A172 (cell line): ENCODE data around the gene PCSK7. TPM values are rescaled to one million over a fixed set of nuclear protein-coding genes. Genes with fewer than 3 reads are reported as not detected.
"Not testable (repeated sequence)": the region's sequence is repeated elsewhere in the genome, so short reads cannot be mapped to it uniquely, and the experiment has no call there.

Experiments
- DNase-seq: peaks from one replicate; pipeline ENCODE4 v3.0.0-alpha.2; 2015; ENCODE audit warnings: low spot score
- total RNA-seq: library from RNA; depleted of rRNA; stranded (reverse); fragments of >200 nt; shearing (Covaris generic); gene quantifications from 2 replicates; pipeline ENCODE4 v1.2.3, GENCODE V29; 2014

PCSK7 gene
- total RNA-seq, 1 experiment from 2014 or later = 24.1 TPM

GRCh38 chr11:117183724-117184349, 48.0 kb downstream of the PCSK7 start:
- DNase-seq = no peak

- DNase-seq = not testable (repeated sequence)
Measured at GRCh38 chr11:117183178-117183577, 48.7 kb downstream of the PCSK7 start.

- DNase-seq = no peak
Measured at GRCh38 chr11:117182551-117182935, 49.3 kb downstream of the PCSK7 start.

- DNase-seq = no peak
Measured at GRCh38 chr11:117181586-117182550, 50.0 kb downstream of the PCSK7 start.

GRCh38 chr11:117180661-117181585, 51.0 kb downstream of the PCSK7 start:
- DNase-seq = no peak

- DNase-seq = no peak
Measured at GRCh38 chr11:117180020-117180419, 51.9 kb downstream of the PCSK7 start.

- DNase-seq = no peak
Measured at GRCh38 chr11:117179048-117179999, 52.5 kb downstream of the PCSK7 start.

GRCh38 chr11:117178210-117179034, 53.5 kb downstream of the PCSK7 start, which contains the start of gene SIDT2:
SIDT2 (plus strand) TSS chr11:117178743; CDS start chr11:117179264, 521 bp downstream.
- peak; percentile 64 for DNase-seq

- DNase-seq = no peak
Measured at GRCh38 chr11:117177534-117178209, 54.2 kb downstream of the PCSK7 start.

GRCh38 chr11:117176186-117176585, 55.7 kb downstream of the PCSK7 start:
- DNase-seq = no peak

- no peak for DNase-seq
Measured at GRCh38 chr11:117175781-117176180, 56.1 kb downstream of the PCSK7 start.

GRCh38 chr11:117175104-117175503, 56.8 kb downstream of the PCSK7 start:
- no peak for DNase-seq

GRCh38 chr11:117172724-117173421, 59.0 kb downstream of the PCSK7 start:
- DNase-seq = no peak

- DNase-seq = no peak
Measured at GRCh38 chr11:117171404-117172061, 60.3 kb downstream of the PCSK7 start.

- no peak for DNase-seq
Measured at GRCh38 chr11:117171007-117171403, 60.9 kb downstream of the PCSK7 start.

GRCh38 chr11:117170210-117170609, 61.7 kb downstream of the PCSK7 start:
- no peak for DNase-seq

GRCh38 chr11:117169736-117170135, 62.1 kb downstream of the PCSK7 start:
- DNase-seq = no peak

GRCh38 chr11:117166491-117166890, 65.4 kb downstream of the PCSK7 start:
- DNase-seq = no peak
